Activated effector memory CD4-positive, alpha-beta T cell treated with anti-CD3 and anti-CD28 coated beads, Interleukin-2, amount 50 U/mL, for 16 hours (primary cell): Measurements from ENCODE around the gene PPP3CB.

Experiments used
- DNase-seq: peaks from one replicate; pipeline ENCODE4 v3.0.0-alpha.2; 2020

Gene PPP3CB

GRCh38 chr10:73478636-73479035, 17.2 kb downstream of the PPP3CB start:
- no peak for DNase-seq

- no peak for DNase-seq
These were observed 24.6 kb downstream of the PPP3CB start for GRCh38 chr10:73471226-73471625.

GRCh38 chr10:73469579-73469978, 26.2 kb downstream of the PPP3CB start:
- no peak for DNase-seq

- DNase-seq, result no peak
These were observed 28.6 kb downstream of the PPP3CB start for GRCh38 chr10:73467206-73467605.

GRCh38 chr10:73465978-73466726, 29.7 kb downstream of the PPP3CB start:
- no peak for DNase-seq

- DNase-seq, result no peak
These were observed 34.9 kb downstream of the PPP3CB start for GRCh38 chr10:73460897-73461296.

- no peak for DNase-seq
These were observed 36.0 kb downstream of the PPP3CB start for GRCh38 chr10:73459683-73460314.

- DNase-seq, result no peak
These were observed 39.5 kb downstream of the PPP3CB start for GRCh38 chr10:73456187-73456890.

- DNase-seq, result no peak
These were observed 46.7 kb downstream of the PPP3CB start for GRCh38 chr10:73449113-73449512.

GRCh38 chr10:73448384-73448783, 47.4 kb downstream of the PPP3CB start:
- no peak for DNase-seq

- DNase-seq, result no peak
These were observed 48.9 kb downstream of the PPP3CB start for GRCh38 chr10:73446926-73447325.

- no peak for DNase-seq
These were observed 51.4 kb downstream of the PPP3CB start for GRCh38 chr10:73444457-73444856.

GRCh38 chr10:73439605-73440312, 56.1 kb downstream of the PPP3CB start:
- DNase-seq, result no peak

- no peak for DNase-seq
These were observed 56.8 kb downstream of the PPP3CB start for GRCh38 chr10:73439055-73439454.

- no peak for DNase-seq
These were observed 62.3 kb downstream of the PPP3CB start, which contains the start of gene MSS51 for GRCh38 chr10:73433538-73433867. MSS51 (minus strand) TSS chr10:73433561; CDS start chr10:73428284, 5,277 bp downstream.

GRCh38 chr10:73432646-73433537, 62.9 kb downstream of the PPP3CB start:
- DNase-seq, result no peak

- no peak for DNase-seq
These were observed 69.5 kb downstream of the PPP3CB start for GRCh38 chr10:73426318-73426717.

GRCh38 chr10:73424478-73424877, 71.3 kb downstream of the PPP3CB start:
- DNase-seq, result no peak

GRCh38 chr10:73423309-73423708, 72.5 kb downstream of the PPP3CB start:
- DNase-seq, result no peak

- no peak for DNase-seq
These were observed 79.3 kb downstream of the PPP3CB start for GRCh38 chr10:73416571-73416970.

GRCh38 chr10:73414230-73414945, 81.4 kb downstream of the PPP3CB start:
- DNase-seq, result no peak
